Breast epithelium (tissue), 4 donors: ENCODE measurements around the gene SLC25A21. TPM values are rescaled to one million over a fixed set of nuclear protein-coding genes. Genes with fewer than 3 reads are reported as not detected.
"Not testable (repeated sequence)": the region's sequence is repeated elsewhere in the genome, so short reads cannot be mapped to it uniquely, and the experiment has no call there.

Experiments
- DNase-seq, 2 donors: peaks; one replicate each; pipeline ENCODE4 v3.0.0-alpha.2; 2019; ENCODE audit warnings: low spot score in 2 of 2
- H3K27ac ChIP-seq, 2 donors: fragments of 200-600 bp; sonication (generic) in 1 of 2; one replicate each; pipeline ENCODE4 v1.5.1; 2016 to 2019; ENCODE audit warnings: mild to moderate bottlenecking in 1 of 2
- H3K27me3 ChIP-seq, 2 donors: fragments of 200-600 bp; sonication (generic) in 1 of 2; one replicate each; pipeline versions ENCODE4 v1.5.1 to v1.6.0; 2017 to 2019; ENCODE audit warnings: control low read depth in 1 of 2, mild to moderate bottlenecking in 1 of 2
- H3K36me3 ChIP-seq: fragments of 200-600 bp; one replicate; pipeline ENCODE4 v1.5.1; 2019
- H3K4me1 ChIP-seq, 2 donors: fragments of 200-600 bp; sonication (generic); one replicate each; pipeline ENCODE4 v1.5.1; 2016 to 2019; ENCODE audit warnings: control low read depth in 1 of 2
- H3K4me3 ChIP-seq, 3 donors: fragments of 200-600 bp; sonication (generic); 1 replicate in 2 of 3; 2 replicates in 1 of 3; pipeline ENCODE4 v1.5.1; 2016 to 2019; ENCODE audit warnings: mild to moderate bottlenecking in 3 of 3, moderate library complexity in 2 of 3
- H3K9me3 ChIP-seq, 2 donors: fragments of 200-600 bp; sonication (generic) in 1 of 2; one replicate each; pipeline ENCODE4 v1.5.1; 2016 to 2019; ENCODE audit warnings: control low read depth in 1 of 2
- CTCF ChIP-seq, 3 donors: fragments of 450-650 bp; IDR thresholded peaks; one replicate each; pipeline ENCODE4 v1.5.1; 2016 to 2017; ENCODE audit warnings: antibody characterized with exemption in 3 of 3, mild to moderate bottlenecking in 3 of 3, moderate library complexity in 3 of 3
- POLR2A ChIP-seq: fragments of 450-650 bp; IDR thresholded peaks from one replicate; pipeline ENCODE4 v1.6.1; 2016; ENCODE audit warnings: antibody characterized with exemption, mild to moderate bottlenecking, moderate library complexity
- POLR2AphosphoS5 ChIP-seq, 3 donors: sonication (generic); formaldehyde crosslinking; IDR thresholded peaks; one replicate each; pipeline ENCODE4 v1.6.1; 2017; ENCODE audit warnings: antibody characterized with exemption in 3 of 3
- intact Hi-C: fragments of 100-400 bp; cut with DNase I; formaldehyde crosslinking; loops from one replicate; pipeline ENCODE4 v1.15.1; 2023; ENCODE audit warnings: low total_unique reads
- total RNA-seq, 3 donors: library from RNA; depleted of rRNA; stranded (reverse); fragments of >200 nt; gene quantifications; one replicate each; pipeline ENCODE4 v1.1.0, GENCODE V29; 2016

Gene SLC25A21
- total RNA-seq, 3 donors from 2014 or later: 0.66 to 2.3 (median 1.6) TPM

GRCh38 chr14:37083599-37083998, 88.8 kb downstream of the SLC25A21 start:
- Histone ChIP-seq H3K36me3 (no peaks in the 10 kb centered on the region), H3K4me3 (no peak overlapping the region), H3K4me1 (no peaks in the 10 kb centered on the region), H3K9me3 (no peaks in the 10 kb centered on the region), H3K27ac (no peak overlapping the region), H3K27me3 (no peaks in the 10 kb centered on the region)
- no peak for DNase-seq
- TF ChIP-seq POLR2AphosphoS5 (IDR thresholded peaks at IDR 0.05) (no peak), CTCF (IDR thresholded peaks at IDR 0.05) (no peak), POLR2A (no peak)
- intact Hi-C loops: no loop called here

GRCh38 chr14:37082449-37082848, 90.0 kb downstream of the SLC25A21 start:
- Histone ChIP-seq H3K4me3 (no peak overlapping the region), H3K9me3 (no peaks in the 10 kb centered on the region), H3K27ac (no peak overlapping the region), H3K36me3 (no peaks in the 10 kb centered on the region), H3K27me3 (no peaks in the 10 kb centered on the region), H3K4me1 (no peaks in the 10 kb centered on the region)
- DNase-seq: no peak
- TF ChIP-seq CTCF (IDR thresholded peaks at IDR 0.05): no peak
- no peak for TF ChIP-seq POLR2AphosphoS5 (IDR thresholded peaks at IDR 0.05)
- TF ChIP-seq POLR2A: no peak
- intact Hi-C loops: no loop called here

DNA sequence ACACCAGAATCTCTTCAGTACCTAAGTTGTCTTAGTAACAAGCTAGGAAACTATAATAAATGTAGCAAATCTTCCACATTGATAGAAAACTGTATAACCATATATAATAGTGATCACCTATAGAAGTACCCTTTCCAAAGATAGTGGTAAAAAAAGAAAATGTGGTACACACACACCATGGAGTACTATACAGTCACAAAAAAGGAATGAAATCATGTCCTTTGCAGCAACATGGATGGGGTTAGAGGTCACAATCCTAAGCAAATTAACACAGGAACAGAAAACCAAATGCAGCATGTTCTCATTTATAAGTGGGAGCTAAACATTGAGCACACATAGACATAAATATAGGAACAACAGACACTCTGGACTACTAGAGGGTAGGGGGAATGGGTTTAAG, 90.5 kb downstream of the SLC25A21 start:
- H3K4me1 ChIP-seq: no peaks in the 10 kb centered on the region
- no peak overlapping the region for H3K27ac ChIP-seq
- DNase-seq: no peak
- no peaks in the 10 kb centered on the region for H3K27me3 ChIP-seq
- no peaks in the 10 kb centered on the region for H3K36me3 ChIP-seq
- no peaks in the 10 kb centered on the region for H3K9me3 ChIP-seq
- no peak overlapping the region for H3K4me3 ChIP-seq
- no peak for TF ChIP-seq POLR2A
- no peak for TF ChIP-seq CTCF (IDR thresholded peaks at IDR 0.05)
- TF ChIP-seq POLR2AphosphoS5 (IDR thresholded peaks at IDR 0.05): no peak
- intact Hi-C loops: no loop called here

DNA sequence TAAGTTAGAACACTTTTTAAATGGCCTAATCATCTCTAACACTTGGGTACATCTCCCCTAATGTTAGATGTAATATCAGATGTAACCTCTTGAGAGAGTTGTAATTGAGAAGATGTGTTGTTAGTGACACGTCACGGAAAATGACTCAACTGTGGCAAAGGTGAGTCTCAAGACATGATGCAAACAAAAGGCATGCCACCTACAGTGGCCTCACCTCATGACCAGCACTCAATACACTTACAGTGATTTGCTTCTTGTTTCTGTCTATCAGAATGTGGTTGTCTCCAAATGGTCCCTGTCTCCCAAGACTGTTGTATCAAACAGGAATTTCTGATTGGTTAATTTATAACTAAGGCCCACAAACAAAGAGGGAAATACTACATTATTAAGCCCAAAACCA, 91.2 kb downstream of the SLC25A21 start:
- H3K4me1 ChIP-seq: no peaks in the 10 kb centered on the region
- no peak for DNase-seq
- no peak overlapping the region for H3K27ac ChIP-seq
- H3K4me3 ChIP-seq: no peak overlapping the region
- TF ChIP-seq POLR2AphosphoS5 (IDR thresholded peaks at IDR 0.05) (no peak), POLR2A (no peak), CTCF (IDR thresholded peaks at IDR 0.05) (no peak)
- no peaks in the 10 kb centered on the region for H3K36me3 ChIP-seq
- intact Hi-C loops: no loop called here
- H3K27me3 ChIP-seq: no peaks in the 10 kb centered on the region
- no peaks in the 10 kb centered on the region for H3K9me3 ChIP-seq

DNA sequence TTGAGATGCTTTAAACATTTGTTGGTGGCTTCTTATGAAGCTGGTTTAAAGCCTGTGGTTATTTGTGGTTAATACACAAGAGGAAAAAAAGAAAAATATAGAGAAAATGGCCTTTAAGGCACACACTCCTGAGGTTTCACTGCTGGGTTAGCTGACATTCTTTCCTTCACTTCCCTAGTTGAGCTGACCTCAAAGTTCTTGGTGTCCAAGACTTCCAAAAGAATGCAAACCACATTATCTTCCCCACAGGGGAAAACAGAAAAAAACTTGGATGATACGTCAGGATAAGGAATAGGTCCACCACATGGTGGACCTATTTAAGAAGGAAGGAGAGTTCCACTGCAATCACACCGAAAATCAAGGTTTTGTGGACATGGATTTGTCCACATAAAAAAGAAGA, 94.3 kb downstream of the SLC25A21 start:
- no peak for DNase-seq
- no peak overlapping the region for H3K4me3 ChIP-seq
- H3K36me3 ChIP-seq: no peaks in the 10 kb centered on the region
- no peaks in the 10 kb centered on the region for H3K4me1 ChIP-seq
- H3K27me3 ChIP-seq: no peaks in the 10 kb centered on the region
- H3K9me3 ChIP-seq: no peaks in the 10 kb centered on the region
- TF ChIP-seq CTCF (IDR thresholded peaks at IDR 0.05) (no peak), POLR2A (no peak), POLR2AphosphoS5 (IDR thresholded peaks at IDR 0.05) (no peak)
- intact Hi-C loops: no loop called here
- H3K27ac ChIP-seq: no peak overlapping the region

- H3K27me3 ChIP-seq, H3K9me3 ChIP-seq, H3K4me1 ChIP-seq, H3K36me3 ChIP-seq, DNase-seq, H3K27ac ChIP-seq, H3K4me3 ChIP-seq, intact Hi-C loops: not testable (repeated sequence)
Observed at GRCh38 chr14:37074320-37074719, 98.1 kb downstream of the SLC25A21 start.
